Myocyte (in vitro differentiated cells): ENCODE results near the gene PRRX2. TPM values are rescaled to one million over a fixed set of nuclear protein-coding genes. Genes with fewer than 3 reads are reported as not detected.

Experiments
- DNase-seq: peaks from one replicate; pipeline ENCODE4 v3.0.0-alpha.2; 2012; ENCODE audit warnings: low read depth
- total RNA-seq: library from RNA; depleted of rRNA; stranded (reverse); fragments of >200 nt; gene quantifications from 2 replicates; pipeline ENCODE4 v1.2.3, GENCODE V29; 2014

The PRRX2 gene
- total RNA-seq, 1 donor from 2014 or later, result not detected

DNA sequence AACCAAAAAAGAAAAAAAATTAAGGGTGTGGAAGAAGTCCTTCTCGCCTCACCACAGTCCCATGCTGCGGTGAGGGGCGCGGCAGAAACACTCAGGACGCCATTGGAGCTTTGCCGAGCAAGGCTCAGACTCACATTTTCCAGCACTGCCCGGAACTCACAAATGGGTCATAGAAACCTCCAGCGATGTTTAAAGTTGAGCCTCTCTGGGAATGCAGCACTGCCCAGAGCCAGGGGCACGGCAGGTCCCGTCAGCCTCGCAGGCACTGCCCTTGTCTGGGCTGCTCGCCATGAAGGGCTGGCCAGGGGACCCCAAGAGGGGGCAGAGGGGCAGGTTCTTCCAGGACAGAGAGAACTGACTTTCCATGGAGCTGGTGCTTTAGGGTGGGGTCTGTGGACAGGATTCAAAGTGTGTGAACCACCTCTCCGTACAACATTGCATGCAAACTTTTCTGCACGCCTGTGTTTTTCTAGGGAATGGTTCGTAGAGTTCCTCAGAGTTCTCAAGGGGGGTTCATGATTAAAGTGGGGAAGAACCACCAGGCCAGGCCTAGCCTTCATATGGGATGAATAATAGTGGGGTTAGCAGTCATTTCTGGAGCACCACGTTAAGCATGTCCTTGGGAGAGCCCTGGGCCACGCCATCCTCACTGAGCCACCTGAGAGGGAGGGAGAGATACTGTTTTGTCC lies 38.4 kb downstream of the PRRX2 start:
- peak; percentile 38 for DNase-seq

DNA sequence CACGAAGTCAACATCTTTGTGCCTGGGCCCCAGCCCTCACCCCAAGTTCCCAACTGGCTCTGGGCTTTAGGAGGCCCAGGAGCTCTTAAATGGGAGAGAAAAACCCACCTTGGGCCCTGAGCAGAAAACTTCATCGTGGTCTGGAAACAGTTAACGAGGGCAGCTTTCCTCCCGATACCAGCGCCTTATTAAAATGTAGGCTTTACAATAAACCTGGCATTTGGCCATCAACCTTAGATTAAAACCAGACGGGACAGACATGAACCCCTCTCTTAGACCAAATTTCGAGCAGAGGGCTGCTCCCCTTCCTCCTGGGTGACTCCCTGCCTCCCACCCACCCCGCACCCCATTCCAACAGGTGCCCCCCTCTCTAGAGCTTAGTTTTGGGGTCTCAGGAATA lies 39.4 kb downstream of the PRRX2 start:
- no peak for DNase-seq

DNA sequence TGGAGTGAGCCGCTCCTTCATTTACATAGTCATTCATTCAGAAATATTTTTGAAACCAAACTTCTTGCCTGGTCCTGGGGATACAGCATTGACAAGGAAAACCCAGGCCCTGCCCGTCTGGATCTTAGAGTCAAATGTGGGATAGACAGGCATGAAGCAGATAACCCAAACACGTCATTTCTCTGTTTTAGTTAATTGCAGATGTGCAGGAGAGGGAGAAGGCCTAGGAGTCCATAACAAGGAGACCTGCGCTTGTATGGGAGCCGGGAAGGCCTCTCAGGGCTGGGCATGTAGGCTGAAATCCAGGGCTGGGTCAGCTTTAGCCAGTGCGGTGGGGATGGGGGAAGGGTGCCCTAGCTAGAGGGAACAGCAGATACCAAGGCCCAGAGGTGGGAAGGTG lies 43.3 kb downstream of the PRRX2 start:
- DNase-seq, result no peak

DNA sequence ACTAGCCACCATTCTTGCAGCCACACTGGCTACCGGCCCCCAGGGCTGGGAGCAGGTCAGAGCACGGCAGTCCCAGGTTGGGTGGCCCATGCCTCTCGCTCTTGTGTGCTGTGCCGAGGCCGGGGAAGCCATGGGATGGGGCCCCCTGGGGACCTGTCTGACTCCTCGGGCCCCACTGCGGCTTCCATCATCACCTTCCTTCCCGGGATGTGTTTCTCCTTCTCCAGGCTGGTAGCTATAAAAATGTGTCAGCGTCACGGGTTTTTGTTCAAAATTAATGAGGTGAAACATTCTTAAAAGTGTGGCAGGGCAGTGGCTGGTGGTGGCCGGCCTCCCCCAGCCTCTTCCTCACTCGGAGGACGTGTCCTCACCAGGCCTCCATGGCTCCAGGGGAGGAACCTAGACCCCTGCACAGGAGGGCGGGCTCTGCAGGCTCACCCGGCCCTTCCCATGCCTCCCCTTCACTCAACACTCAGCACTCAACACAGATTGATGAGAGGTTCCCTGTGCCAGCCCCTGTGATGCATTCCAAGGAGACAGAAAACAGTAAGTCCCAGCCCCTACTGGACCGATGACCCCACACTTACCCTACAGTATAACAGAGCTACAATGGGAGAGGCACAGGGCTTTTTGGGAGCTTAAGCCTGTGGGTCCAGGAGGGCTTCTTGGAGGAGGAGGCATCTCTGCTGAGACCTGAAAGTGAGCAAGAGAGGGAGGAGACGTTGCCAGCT lies 44.2 kb downstream of the PRRX2 start:
- DNase-seq, result no peak

DNA sequence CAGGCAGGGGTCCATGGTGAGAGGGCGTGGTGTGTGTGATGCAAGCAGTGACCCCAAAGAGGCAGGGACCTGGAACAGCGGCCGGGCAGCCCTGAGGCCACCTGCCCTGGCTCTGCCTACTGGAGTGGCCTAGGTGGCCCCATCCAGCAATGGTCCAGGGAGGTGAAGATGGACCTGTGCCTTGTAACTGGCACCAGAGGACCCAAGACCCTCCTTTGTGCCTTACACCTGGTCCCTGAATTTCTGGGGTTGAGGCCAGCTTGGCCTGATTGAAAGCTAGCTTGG lies 44.7 kb downstream of the PRRX2 start:
- no peak for DNase-seq

DNA sequence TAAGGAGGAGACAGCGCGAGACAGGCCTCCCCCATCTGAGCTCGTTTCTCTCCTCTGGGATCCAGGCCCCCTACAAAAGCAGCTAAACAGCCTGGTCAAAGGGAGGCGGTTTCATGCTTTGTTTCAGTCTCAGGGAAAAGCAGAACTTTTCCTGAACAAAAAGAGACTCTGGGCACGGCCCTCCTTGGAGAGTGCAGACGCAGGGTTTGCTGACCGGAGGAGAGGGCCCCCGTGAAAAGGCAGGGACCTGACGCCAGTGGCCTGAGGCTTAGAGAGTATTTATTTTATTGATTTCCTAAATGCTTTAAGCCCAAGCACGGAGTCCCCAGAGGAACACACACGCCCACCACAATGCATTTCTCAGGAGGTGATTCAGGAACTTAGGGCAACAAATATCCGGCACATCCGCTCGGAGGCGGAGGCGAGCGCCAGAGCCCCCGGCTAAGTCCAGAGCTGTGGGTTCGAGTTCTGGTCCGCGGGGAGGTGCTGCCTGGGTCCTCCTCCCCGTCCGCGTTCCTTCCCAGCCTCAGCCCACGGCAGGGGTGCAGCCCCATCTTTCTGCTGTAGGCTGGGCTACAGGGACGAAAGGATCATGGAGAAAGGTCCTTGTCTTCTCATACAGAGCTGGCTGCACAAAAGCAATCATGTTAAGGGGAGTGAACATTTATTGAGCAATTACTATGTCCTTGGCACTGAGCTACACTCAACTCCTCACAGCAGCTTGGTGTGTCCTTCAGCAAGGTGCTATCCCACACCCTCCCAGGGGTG lies 47.4 kb downstream of the PRRX2 start:
- no peak for DNase-seq

DNA sequence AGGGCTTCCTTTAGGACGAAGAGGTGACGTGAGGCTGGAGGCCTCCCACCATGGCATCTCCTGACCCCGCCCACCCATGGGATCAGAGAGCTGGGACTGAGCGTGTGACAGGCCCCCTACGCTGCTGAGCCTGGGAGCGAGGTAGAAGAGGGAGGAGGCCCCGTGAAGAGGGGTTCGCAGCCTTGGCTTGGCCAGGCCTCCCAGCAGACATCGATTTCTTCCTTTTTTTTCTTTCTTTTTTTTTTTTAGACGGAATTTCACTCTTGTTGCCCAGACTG lies 47.9 kb downstream of the PRRX2 start:
- DNase-seq, result no peak

DNA sequence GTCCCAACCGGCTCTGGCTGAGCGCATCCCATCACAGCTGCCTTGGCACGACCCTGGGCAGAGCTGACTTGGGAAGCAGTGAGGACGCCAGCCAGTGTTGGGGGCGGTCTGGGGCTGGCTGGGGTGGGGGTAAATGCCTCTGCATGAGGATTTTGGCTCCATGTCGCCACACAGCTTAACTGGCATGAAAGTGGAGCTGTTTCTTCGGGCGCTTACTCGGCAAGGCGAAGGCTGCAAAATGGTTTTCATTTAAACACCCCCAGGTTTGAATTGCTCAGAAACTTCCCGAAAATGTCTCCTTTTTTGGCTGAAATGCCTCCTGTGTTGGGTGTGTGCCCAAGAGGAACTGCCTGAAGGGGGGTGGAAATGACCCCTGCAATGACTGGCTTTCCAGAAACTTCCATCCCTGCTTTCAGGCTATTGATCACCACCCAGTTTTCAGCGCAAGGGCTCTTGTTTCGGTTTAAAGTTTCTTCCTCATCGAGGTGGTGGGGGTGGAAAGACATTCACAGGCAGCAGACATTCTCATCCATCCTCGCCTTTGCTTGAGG lies 49.1 kb downstream of the PRRX2 start:
- DNase-seq, result no peak

DNA sequence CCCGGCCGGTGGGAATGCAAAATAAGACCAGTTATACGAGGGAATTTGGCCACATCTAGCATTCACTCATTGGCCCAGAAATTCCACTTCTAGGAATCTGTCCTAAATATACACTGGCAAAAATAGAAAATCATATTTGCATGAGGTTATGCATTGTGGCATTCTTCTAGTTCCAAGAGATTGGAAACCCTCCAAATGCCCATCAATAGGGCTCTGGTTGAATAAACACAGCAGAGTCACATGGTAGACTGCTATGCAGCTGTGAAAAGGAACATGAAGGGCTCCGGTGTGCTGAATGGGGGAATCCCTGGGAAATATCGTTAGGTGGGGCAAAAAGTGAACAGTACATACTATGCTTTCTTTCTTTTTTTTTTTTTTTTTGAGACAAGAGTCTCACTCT lies 50.6 kb downstream of the PRRX2 start:
- peak; percentile 66 for DNase-seq

DNA sequence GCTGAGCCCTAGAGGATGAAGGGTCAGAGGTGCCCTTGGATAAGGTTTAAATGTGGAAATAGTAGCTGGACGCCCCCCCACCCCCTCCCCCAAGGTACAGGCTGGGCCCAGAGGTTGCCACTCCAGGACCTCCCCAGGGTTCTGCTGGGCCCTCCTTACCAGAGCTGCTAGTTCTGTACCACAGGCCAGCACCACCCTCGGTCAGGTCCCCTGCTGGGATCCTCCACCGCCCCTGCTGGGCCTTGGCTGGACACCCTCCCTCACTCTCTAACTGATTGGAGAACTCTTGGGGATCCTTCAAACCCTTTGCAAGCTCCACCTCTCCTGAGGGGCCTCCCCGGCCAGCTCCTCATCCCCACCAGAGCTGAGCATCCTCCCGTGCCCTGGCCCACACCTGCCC lies 52.5 kb downstream of the PRRX2 start:
- no peak for DNase-seq

DNA sequence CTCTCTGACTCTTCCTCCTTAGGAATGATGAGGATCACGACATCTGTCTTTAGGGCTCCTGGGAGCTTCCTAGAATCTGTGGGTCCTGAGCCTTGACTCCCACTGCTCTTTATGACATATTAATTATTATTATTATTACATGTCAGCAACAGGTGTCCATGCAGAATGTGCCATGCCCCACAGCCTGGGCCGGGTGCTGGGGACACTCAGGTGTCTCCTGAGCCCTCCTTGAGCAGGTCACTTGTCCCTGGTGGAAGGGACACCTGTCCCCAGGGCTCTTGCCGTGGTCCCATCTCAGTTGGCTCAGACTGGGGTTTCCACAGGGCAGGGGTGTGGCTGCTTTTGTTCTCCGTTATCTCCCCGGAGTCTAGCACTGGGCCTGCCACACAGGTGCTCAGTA lies 53.2 kb downstream of the PRRX2 start:
- DNase-seq, result no peak

DNA sequence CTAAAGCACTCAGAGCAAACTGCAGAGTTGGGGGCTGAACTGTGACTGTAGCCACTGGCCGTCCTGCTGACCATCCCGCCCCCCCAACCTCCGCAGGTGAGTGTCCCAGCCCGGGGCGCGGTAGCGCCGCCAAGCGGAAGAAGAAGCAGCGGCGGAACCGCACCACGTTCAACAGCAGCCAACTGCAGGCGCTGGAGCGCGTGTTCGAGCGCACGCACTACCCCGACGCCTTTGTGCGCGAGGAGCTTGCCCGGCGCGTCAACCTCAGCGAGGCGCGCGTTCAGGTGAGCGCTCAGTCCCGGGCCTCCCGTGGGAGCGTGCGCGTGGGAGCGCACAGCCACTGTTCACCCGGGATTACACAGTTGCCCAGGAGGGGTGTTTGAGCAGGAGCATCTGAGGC lies 53.7 kb downstream of the PRRX2 start:
- no peak for DNase-seq

DNA sequence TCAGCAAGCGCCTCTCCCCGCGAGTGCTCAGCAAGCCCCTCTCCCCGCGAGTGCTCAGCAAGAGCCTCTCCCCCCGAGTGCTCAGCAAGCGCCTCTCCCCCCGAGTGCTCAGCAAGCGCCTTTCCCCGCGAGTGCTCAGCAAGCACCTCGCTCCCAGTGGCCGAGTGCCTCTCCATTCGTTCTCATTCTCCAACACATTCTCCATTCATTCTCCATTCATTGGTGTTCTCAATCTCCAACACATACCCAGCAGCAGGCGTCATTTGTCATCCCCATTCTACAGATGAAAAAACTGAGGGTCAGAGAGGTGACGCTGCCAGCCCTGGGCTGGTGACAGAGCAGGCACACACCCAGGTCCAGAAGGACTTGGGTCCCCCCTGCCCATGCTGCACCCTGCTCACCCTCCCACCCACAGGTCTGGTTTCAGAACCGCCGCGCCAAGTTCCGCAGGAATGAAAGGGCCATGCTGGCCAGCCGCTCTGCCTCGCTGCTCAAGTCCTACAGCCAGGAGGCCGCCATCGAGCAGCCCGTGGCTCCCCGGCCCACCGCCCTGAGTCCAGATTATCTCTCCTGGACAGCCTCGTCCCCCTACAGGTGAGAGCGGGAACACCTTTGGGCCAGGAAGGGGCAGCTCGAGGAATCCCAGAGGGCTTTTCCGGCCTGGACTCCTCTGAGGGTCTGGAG lies 54.9 kb downstream of the PRRX2 start:
- DNase-seq, result no peak

DNA sequence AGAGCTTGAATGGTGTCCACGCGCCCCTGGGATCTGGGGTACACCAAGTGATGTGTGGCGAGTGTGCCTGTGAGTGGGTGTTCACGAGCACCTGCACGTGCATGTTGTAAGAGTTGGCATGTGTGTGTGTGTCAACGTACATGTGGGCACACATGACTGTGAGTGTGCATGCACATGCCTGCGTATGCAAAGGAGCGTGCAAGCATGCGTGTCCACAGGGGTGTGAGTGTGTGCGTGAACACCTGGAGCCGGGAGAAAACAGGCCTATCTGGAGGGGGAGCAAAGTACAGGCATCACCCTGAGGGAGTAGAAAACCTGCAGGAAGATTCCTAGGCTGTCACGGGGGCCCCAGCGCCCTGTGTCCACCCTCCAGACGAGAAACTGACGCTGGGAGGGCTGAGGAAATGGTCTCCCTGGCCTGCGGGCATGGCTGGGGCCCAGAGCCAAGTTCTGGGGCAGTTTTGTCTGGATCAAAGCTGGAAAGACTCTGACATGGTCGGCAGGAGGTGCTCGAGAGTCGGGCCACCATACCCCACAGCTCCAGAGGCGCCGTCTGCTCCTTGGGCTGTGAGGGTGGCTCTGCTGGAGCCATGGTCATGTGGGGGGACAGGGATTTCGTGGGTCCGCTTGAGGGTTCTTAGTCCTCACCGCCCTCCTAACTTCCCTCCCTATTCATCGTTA lies 55.6 kb downstream of the PRRX2 start:
- no peak for DNase-seq

DNA sequence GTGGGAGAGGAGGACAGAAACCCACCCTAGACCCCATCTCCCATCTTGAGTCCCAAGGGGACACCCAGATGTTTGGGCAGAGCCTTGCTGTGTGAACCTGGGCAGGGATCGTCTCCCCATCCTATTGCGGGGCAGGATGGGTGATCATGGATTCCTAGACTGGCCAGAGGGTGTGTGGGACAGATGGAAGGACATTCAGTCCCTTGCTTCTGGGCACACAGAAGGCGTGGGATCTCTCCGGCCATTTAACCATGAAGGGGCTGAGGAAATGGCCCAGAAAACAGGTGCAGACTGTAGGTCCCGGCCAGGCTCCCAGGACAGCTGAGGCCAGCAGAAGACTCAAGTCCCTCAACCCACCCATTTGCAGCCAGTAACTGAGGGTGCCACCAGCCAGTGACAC lies 57.5 kb downstream of the PRRX2 start:
- DNase-seq, result no peak

DNA sequence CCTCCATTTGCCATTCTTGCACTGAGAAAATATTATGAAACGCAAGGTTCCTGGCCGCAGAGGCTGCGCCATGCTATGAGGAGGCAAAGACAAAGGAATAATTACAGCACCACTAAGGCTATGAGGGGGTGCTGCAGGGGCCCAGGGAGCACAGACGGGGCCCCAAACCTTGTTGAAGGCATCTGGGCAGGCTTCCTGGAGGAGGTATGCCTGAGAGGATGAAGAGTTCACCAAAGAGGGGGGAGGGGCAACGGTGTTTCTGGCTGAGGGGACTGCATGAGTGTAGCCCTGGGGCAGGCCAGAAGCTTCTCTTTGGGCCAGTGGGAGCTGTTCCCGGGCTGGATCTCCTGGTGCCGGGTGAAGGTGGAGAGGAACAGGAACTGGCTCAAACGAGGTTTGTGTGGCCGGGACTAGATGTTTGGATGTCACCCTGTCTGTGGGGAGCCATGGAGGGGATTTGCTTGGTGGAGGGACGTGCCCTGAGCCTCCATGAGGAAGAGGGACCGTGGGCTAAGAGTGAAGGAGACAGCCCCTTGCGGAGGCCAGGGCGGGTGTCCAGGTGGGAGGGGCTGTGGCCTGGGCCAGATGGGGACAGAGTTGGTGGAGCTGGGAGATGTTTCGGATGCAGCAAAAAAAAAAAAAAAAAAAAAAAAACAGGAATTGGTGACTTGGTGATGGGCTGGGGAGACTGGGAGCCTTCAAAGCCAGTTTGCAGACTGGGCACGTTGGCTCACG lies 59.2 kb downstream of the PRRX2 start:
- DNase-seq, result no peak

DNA sequence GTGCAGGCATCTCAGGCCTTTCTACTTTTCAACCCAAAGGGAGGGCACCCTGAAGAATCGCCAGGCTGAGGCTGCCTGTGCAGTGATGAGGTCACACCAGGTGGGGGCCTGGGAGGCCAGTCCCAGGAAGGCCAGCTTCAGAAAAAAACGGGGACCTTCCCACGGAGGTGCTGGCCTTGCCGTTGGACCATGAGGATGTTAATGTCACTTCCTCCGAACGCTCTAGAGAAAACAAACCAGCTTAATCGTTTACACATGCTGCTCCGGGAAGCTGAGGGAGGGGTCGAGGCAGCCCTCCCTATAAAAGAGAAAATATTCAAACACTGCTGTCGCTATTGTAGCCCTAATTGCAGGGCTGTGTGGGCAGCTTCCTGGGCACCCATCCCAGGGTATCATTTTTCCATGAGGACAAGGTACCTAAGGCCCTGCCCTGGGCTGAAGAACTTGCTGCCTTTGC lies 60.4 kb downstream of the PRRX2 start:
- no peak for DNase-seq

DNA sequence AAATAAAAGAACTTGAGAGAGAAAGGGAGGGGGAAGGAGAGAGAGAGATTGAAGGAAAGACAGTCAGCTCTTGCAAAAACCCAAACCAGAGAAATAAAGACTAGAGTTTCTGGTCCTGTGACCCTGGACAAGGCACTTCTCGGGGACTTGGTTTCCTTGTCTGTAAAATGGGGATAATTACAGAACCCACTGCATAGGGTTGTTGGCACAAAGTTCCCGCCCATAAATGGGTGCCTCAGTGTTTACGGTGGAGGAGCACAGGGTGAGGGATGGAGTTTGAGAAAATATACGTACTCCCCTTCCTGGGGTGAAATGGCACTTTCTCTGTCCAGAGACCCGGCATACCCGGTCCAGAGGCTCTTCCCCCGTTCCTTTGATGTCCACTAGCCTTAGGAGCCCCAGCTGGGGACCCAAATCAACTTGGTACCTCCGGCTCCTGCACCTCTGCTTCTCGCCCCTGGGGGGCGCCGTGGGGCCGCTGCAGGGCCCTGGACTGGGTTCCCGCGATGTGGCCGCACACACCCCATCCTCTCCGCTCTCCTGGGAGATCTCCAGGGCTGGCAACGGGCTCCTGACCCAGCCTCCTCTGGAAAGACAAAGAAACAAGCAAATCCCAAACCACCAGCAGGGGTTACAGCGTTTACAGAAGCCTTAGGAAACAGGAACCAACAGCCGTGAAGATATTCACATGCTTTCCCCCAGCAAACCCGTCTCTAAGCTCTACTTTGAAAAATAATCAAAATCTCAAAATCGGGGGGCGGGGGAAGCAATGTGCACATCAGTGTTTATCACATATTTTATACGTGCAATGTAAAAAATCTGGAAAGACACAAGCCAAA lies 61.1 kb downstream of the PRRX2 start:
- peak; percentile 64 for DNase-seq

DNA sequence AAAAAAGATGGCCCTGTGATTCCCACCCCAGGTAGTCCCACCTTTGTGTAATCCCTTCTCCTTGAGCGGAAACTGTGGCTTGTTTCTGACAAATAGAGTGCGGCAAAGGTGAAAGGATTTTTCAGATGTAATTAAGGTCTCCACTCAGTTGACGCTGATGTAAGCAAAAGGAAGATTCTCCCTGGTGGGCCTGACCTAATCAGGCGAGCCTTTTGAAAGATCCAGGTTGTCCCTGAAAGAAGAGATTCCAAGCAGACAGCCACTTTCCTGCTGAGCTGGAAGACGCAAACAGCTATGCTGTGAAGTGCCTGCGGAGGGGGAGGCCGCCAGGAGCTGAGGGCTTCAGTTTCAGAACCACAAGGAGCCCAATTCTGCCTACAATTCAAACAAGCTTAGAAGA lies 63.3 kb downstream of the PRRX2 start:
- no peak for DNase-seq
